Ammon's horn (tissue), 1 donor: ENCODE results near the gene RPAP2.

Experiments used
- DNase-seq: peaks from one replicate; pipeline ENCODE4 v3.0.0-alpha.2; 2016; ENCODE audit warnings: low spot score

Gene RPAP2

DNA sequence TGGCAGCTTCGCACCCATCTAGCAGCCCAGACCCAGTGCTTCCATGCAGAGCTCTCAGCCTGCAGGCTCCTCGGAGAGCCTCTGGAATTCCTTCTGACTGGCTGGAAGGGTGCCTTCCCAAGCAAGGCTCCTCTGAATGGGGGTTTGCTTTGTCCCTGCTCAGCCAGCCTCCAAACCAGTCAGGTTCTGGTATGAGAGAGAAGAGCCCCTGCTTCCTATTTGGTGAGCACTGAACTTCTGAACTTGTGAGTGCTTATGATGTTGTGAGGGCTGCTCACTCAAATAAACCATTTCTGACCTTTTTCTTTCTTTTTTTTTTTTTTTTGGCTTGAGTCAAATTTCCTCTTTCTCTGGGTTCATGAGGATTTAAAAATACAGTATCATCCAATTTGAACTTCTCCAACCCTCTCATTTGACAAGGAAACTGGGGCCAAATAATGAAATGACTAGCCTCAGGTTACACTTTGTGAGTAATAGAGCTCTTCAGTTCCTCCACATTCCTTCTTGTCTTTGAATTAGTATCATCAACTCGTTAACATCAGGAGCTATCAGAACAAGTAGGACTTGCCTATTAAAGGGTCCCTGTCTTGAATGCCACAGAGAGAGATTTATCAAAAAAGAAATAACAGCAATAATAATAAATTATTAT, 148.3 kb downstream of the RPAP2 start:
- no peak for DNase-seq

- no peak for DNase-seq
These were observed 149.1 kb downstream of the RPAP2 start for GRCh38 chr1:92447976-92448375.
